H1 (cell line): ENCODE measurements around the gene FAM120A. TPM values are rescaled to one million over a fixed set of nuclear protein-coding genes. Genes with fewer than 3 reads are reported as not detected.

Source experiments
- CTCF ChIA-PET: fragments of 300-600 bp; sonication (Branson Sonifier 250); formaldehyde crosslinking; loops from one replicate; lab custom pipeline; 2021; ENCODE audit not compliant: partially characterized antibody; lab: Charles Lee
- POLR2A ChIA-PET: fragments of 300-600 bp; sonication (Branson Sonifier 250); formaldehyde crosslinking; loops from one replicate; lab custom pipeline; 2021; ENCODE audit warnings: inconsistent platforms; ENCODE audit not compliant: partially characterized antibody; lab: Charles Lee
- DNase-seq, 2 experiments: peaks; one replicate each; pipeline versions ENCODE4 v3.0.0 to v3.0.0-alpha.2; 2010 to 2022; ENCODE audit warnings: low spot score in 2 of 2, low read depth in 1 of 2, mixed read lengths in 1 of 2
- FAIRE-seq: peaks from 2 replicates; lab custom pipeline; 2011; peaks lifted over from hg19 to GRCh38; lab: Jason Lieb, UNC
- H2AFZ ChIP-seq: 2 replicates; pipeline ENCODE4 v1.8.1; 2012; ENCODE audit warnings: low read length, inconsistent platforms
- H2AK5ac ChIP-seq: 2 replicates; pipeline ENCODE4 v1.6.1; 2013; ENCODE audit warnings: low read depth, low read length
- H2BK120ac ChIP-seq: replicated peaks from 2 replicates; pipeline ENCODE3; 2013; ENCODE audit warnings: low read depth, low read length, inconsistent platforms
- H2BK12ac ChIP-seq: 2 replicates; pipeline ENCODE4 v1.6.1; 2013; ENCODE audit warnings: low read depth, low read length
- H2BK15ac ChIP-seq: 2 replicates; pipeline ENCODE4 v1.6.1; 2013; ENCODE audit warnings: low read length
- H2BK20ac ChIP-seq: 2 replicates; pipeline ENCODE4 v1.6.1; 2013; ENCODE audit warnings: low read length
- H2BK5ac ChIP-seq: 2 replicates; pipeline ENCODE4 v1.6.1; 2013; ENCODE audit warnings: low read depth, low read length
- H3K14ac ChIP-seq: 2 replicates; pipeline ENCODE4 v1.6.1; 2013; ENCODE audit warnings: inconsistent platforms; ENCODE audit not compliant: insufficient read length
- H3K18ac ChIP-seq: 2 replicates; pipeline ENCODE4 v1.6.1; 2013; ENCODE audit warnings: low read length; ENCODE audit errors: extremely low read depth
- H3K23ac ChIP-seq: 2 replicates; pipeline ENCODE4 v1.6.1; 2013; ENCODE audit warnings: inconsistent platforms; ENCODE audit not compliant: insufficient read length
- H3K23me2 ChIP-seq: 2 replicates; pipeline ENCODE4 v1.6.1; 2013; ENCODE audit warnings: low read depth, low read length
- H3K27ac ChIP-seq: 2 replicates; pipeline ENCODE4 v1.6.1; 2011; ENCODE audit warnings: low read depth, low read length, inconsistent platforms
- H3K27me3 ChIP-seq, 4 experiments: replicated peaks in 1 of 4; 1 replicate in 1 of 4; 2 replicates in 3 of 4; pipeline versions ENCODE4 v1.6.1 to v1.8.1; 2011 to 2013; ENCODE audit warnings: low read length in 3 of 4, mild to moderate bottlenecking in 3 of 4, inconsistent platforms in 2 of 4, mixed read lengths in 2 of 4, moderate library complexity in 1 of 4; ENCODE audit not compliant: control insufficient read depth in 3 of 4, insufficient read depth in 3 of 4; ENCODE audit errors: extremely low read depth in 1 of 4
- H3K36me3 ChIP-seq, 4 experiments: 2 replicates each; pipeline versions ENCODE4 v1.6.1 to v1.8.1; 2011 to 2013; ENCODE audit warnings: mild to moderate bottlenecking in 4 of 4, low read length in 3 of 4, moderate library complexity in 2 of 4, control low read depth in 1 of 4, inconsistent platforms in 1 of 4; ENCODE audit not compliant: insufficient read depth in 4 of 4, control insufficient read depth in 2 of 4
- H3K4ac ChIP-seq: replicated peaks from 2 replicates; pipeline ENCODE3; 2013; ENCODE audit warnings: low read length, low read depth, mixed read lengths, inconsistent platforms; ENCODE audit not compliant: insufficient read length
- H3K4me1 ChIP-seq, 4 experiments: replicated peaks in 1 of 4; 1 replicate in 1 of 4; 2 replicates in 3 of 4; pipeline versions ENCODE4 v1.6.1 to v1.8.1; 2011 to 2013; ENCODE audit warnings: low read length in 3 of 4, inconsistent platforms in 2 of 4, mixed read lengths in 1 of 4; ENCODE audit not compliant: insufficient read depth in 4 of 4, control insufficient read depth in 3 of 4
- H3K4me2 ChIP-seq, 2 experiments: 2 replicates each; pipeline versions ENCODE4 v1.6.1 to v1.8.1; 2011 to 2013; ENCODE audit warnings: low read depth in 2 of 2, low read length in 2 of 2, control low read depth in 1 of 2, inconsistent platforms in 1 of 2, mild to moderate bottlenecking in 1 of 2; ENCODE audit not compliant: insufficient read depth in 1 of 2
- H3K4me3 ChIP-seq, 4 experiments: fragments of 200-600, 300-600 bp in 1 of 4; sonication (generic), shearing (Covaris generic), sonication (Bioruptor Twin) in 1 of 4; 2 replicates each; pipeline versions ENCODE4 v1.5.1 to v1.8.1; 2011 to 2016; ENCODE audit warnings: low read length in 4 of 4, low read depth in 3 of 4, control low read depth in 2 of 4, inconsistent platforms in 2 of 4, mild to moderate bottlenecking in 2 of 4, mixed read lengths in 1 of 4, moderate library complexity in 1 of 4; ENCODE audit not compliant: insufficient read depth in 2 of 4; ENCODE audit errors: extremely low read depth in 1 of 4
- H3K56ac ChIP-seq: replicated peaks from 2 replicates; pipeline ENCODE3; 2013; ENCODE audit warnings: low read depth, mild to moderate bottlenecking, mixed read lengths, low read length, inconsistent platforms; ENCODE audit not compliant: insufficient read length
- H3K79me1 ChIP-seq: 2 replicates; pipeline ENCODE4 v1.6.1; 2013; ENCODE audit warnings: low read depth, low read length, control low read depth
- H3K79me2 ChIP-seq, 2 experiments: 2 replicates each; pipeline versions ENCODE4 v1.6.1 to v1.8.1; 2012 to 2013; ENCODE audit warnings: low read length in 2 of 2, mild to moderate bottlenecking in 2 of 2, inconsistent platforms in 1 of 2; ENCODE audit not compliant: insufficient read depth in 2 of 2, control insufficient read depth in 1 of 2
- H3K9ac ChIP-seq, 4 experiments: replicated peaks in 1 of 4; 1 replicate in 1 of 4; 2 replicates in 3 of 4; pipeline versions ENCODE4 v1.6.1 to v1.8.1; 2011 to 2013; ENCODE audit warnings: low read depth in 3 of 4, low read length in 3 of 4, control low read depth in 2 of 4, mild to moderate bottlenecking in 2 of 4, moderate library complexity in 2 of 4, inconsistent platforms in 1 of 4; ENCODE audit errors: extremely low read depth in 1 of 4
- H3K9me3 ChIP-seq, 2 experiments: 2 replicates each; pipeline versions ENCODE4 v1.6.1 to v1.8.1; 2012 to 2013; ENCODE audit warnings: mild to moderate bottlenecking in 2 of 2, moderate library complexity in 2 of 2, control low read depth in 1 of 2, inconsistent platforms in 1 of 2, low read depth in 1 of 2, low read length in 1 of 2, mixed read lengths in 1 of 2; ENCODE audit not compliant: insufficient read depth in 2 of 2
- H4K20me1 ChIP-seq, 2 experiments: replicated peaks in 1 of 2; 2 replicates each; pipeline versions ENCODE3 to v1.8.1; 2011 to 2013; ENCODE audit warnings: inconsistent platforms in 2 of 2, low read length in 2 of 2, mild to moderate bottlenecking in 1 of 2; ENCODE audit not compliant: insufficient read depth in 2 of 2, control insufficient read depth in 1 of 2
- H4K5ac ChIP-seq: 2 replicates; pipeline ENCODE4 v1.6.1; 2013; ENCODE audit warnings: low read length, low read depth, mixed read lengths, inconsistent platforms; ENCODE audit not compliant: insufficient read length
- H4K8ac ChIP-seq: 2 replicates; pipeline ENCODE4 v1.8.0; 2013; ENCODE audit warnings: mild to moderate bottlenecking, moderate library complexity, low read length, inconsistent platforms; ENCODE audit not compliant: insufficient read depth; ENCODE audit errors: extremely low read depth
- H4K91ac ChIP-seq: replicated peaks from 2 replicates; pipeline ENCODE3; 2013; ENCODE audit warnings: low read length, mixed read lengths, inconsistent platforms; ENCODE audit not compliant: insufficient read length
- ATF3 ChIP-seq: IDR thresholded peaks from 2 replicates; pipeline ENCODE4 v1.6.1; 2011; ENCODE audit warnings: low read depth, mild to moderate bottlenecking, low read length; ENCODE audit not compliant: insufficient read depth
- BRCA1 ChIP-seq: IDR thresholded peaks from 2 replicates; pipeline ENCODE4 v1.6.1; 2012; ENCODE audit warnings: low read depth, low read length, improper control_type of control experiment
- CBX8 ChIP-seq: fragments of 300-800, 300-1000 bp; sonication (generic); IDR thresholded peaks from 2 replicates; pipeline ENCODE4 v1.7.1; 2016; ENCODE audit warnings: low read depth, low read length, borderline replicate concordance
- EP300 ChIP-seq, 2 experiments: IDR thresholded peaks; 1 replicate in 1 of 2; 2 replicates in 1 of 2; pipeline ENCODE4 v1.6.1; 2011 to 2012; ENCODE audit warnings: low read depth in 2 of 2, low read length in 2 of 2, mild to moderate bottlenecking in 2 of 2, borderline replicate concordance in 1 of 2, inconsistent platforms in 1 of 2, moderate library complexity in 1 of 2
- KDM4A ChIP-seq: IDR thresholded peaks from one replicate; pipeline ENCODE4 v1.7.1; 2012; ENCODE audit warnings: low read depth, mild to moderate bottlenecking, moderate library complexity, low read length, inconsistent platforms; ENCODE audit not compliant: severe bottlenecking
- KDM5A ChIP-seq: fragments of 200-600 bp; IDR thresholded peaks from 2 replicates; pipeline ENCODE4 v1.7.1; 2012; ENCODE audit warnings: mild to moderate bottlenecking, low read length, inconsistent platforms, mixed read lengths
- RAD21 ChIP-seq, 2 experiments: IDR thresholded peaks in 1 of 2; conservative IDR thresholded peaks in 1 of 2; 2 replicates each; pipeline ENCODE4 v1.6.1; 2011; ENCODE audit warnings: low read depth in 2 of 2, low read length in 2 of 2, improper control_type of control experiment in 1 of 2, inconsistent platforms in 1 of 2, mild to moderate bottlenecking in 1 of 2, moderate library complexity in 1 of 2
- SIN3A ChIP-seq, 2 experiments: IDR thresholded peaks in 1 of 2; conservative IDR thresholded peaks in 1 of 2; 2 replicates each; pipeline ENCODE4 v1.6.1; 2011 to 2012; ENCODE audit warnings: low read length in 2 of 2, improper control_type of control experiment in 1 of 2, low read depth in 1 of 2, mild to moderate bottlenecking in 1 of 2
- SIRT6 ChIP-seq: IDR thresholded peaks from one replicate; pipeline ENCODE4 v1.7.1; 2012; ENCODE audit warnings: low read length, inconsistent platforms
- TAF7 ChIP-seq: optimal IDR thresholded peaks from 2 replicates; pipeline ENCODE3; 2011; ENCODE audit warnings: low read depth, mild to moderate bottlenecking, inconsistent platforms, low read length, moderate library complexity, borderline replicate concordance
- USF2 ChIP-seq: IDR thresholded peaks from 2 replicates; pipeline ENCODE4 v1.6.1; 2011; ENCODE audit warnings: low read length, improper control_type of control experiment
- WGBS, 2 experiments: shearing (Covaris generic) in 1 of 2; methylation state at CpG; one replicate each; pipeline versions ENCODE4 v1.1.6 to v1.1.7; 2013 to 2015; ENCODE audit warnings: low lambda C conversion rate in 2 of 2, mixed read lengths in 2 of 2, inconsistent platforms in 1 of 2, low coverage in 1 of 2, missing lambda C conversion rate in 1 of 2; ENCODE audit not compliant: insufficient replicate concordance in 2 of 2, insufficient coverage in 1 of 2, insufficient read length in 1 of 2; ENCODE audit errors: extremely low coverage in 1 of 2, missing lambda C conversion rate in 1 of 2; 5-methylcytosine and 5-hydroxymethylcytosine counted together
- polyA plus RNA-seq, 7 experiments: library from polyadenylated mRNA; depleted of rRNA in 3 of 7; stranded (reverse) in 5 of 7; unstranded in 2 of 7; fragments of >200 nt in 5 of 7; fragments of 200-250 nt in 2 of 7; gene quantifications; 1 replicate in 5 of 7; 2 replicates in 1 of 7; 4 replicates in 1 of 7; pipeline versions ENCODE4 v1.2.1 to v1.2.3, GENCODE V29; 2011 to 2013; ENCODE audit warnings: missing spikeins in 2 of 7, mixed read lengths in 2 of 7
- total RNA-seq: library from RNA; stranded (reverse); fragmentation: NEBNext Ultra II Directional; extraction: Animal tissue kit (Norgen Biotek cat#: 25700); gene quantifications from 2 replicates; pipeline ENCODE4 v1.2.1, GENCODE V29; 2021

The FAM120A gene
- total and polyA plus RNA-seq, 2 of the 8 experiments (the other 6 are each of a cell fraction or from before 2014, with no cell fraction given) = 24.9 to 54.7 TPM

- Histone ChIP-seq H3K79me2 (peaks cover 0 to 53% of the 10 kb centered on the region in 2 experiments; a peak in 3 of 4 replicates), H3K18ac (no peak overlapping the region), H3K27me3 (no peaks in the 10 kb centered on the region), H4K91ac (no peak overlapping the region), H3K23ac (no peak overlapping the region), H3K14ac (no peak overlapping the region), H2BK12ac (no peak overlapping the region), H4K8ac (no peak overlapping the region), H3K23me2 (no peaks in the 10 kb centered on the region; the same call in 1 of the 2 replicates), H3K9ac (no peak overlapping the region), H3K4me1 (peaks cover 0 to 5% (median 3%) of the 10 kb centered on the region in 4 experiments; a peak in 3 of 7 replicates), H3K4me3 (no peak overlapping the region), H2AFZ (no peak overlapping the region), H3K36me3 (peaks cover 0 to 16% (median 0%) of the 10 kb centered on the region in 4 experiments; a peak in 3 of 8 replicates), H3K27ac (no peak overlapping the region), H2BK15ac (no peak overlapping the region), H3K4ac (no peak overlapping the region), H2BK5ac (no peak overlapping the region; the same call in 1 of the 2 replicates), H3K9me3 (no peaks in the 10 kb centered on the region), H3K56ac (no peak overlapping the region), H4K20me1 (peaks cover 6 to 7% of the 10 kb centered on the region in 2 experiments), H4K5ac (no peak overlapping the region), H3K4me2 (no peak overlapping the region), H2AK5ac (0 out of 2 replicates have a peak overlapping the region, but pooled peaks have one; percentile 24), H2BK20ac (no peak overlapping the region), H2BK120ac (no peak overlapping the region), H3K79me1 (peaks cover 10% of the 10 kb centered on the region)
- no peak for DNase-seq
- POLR2A ChIA-PET = no interaction called here
- no peak for FAIRE-seq
- WGBS, 2 experiments = 92% methylated on average over 9 of the region's 9 CpGs; no CpG with 5 or more reads in 1 of the 2 experiments
- CTCF ChIA-PET = interaction anchor here (1.0 to 1.1 kb wide), 2 partner anchors 10 to 76 kb away, joined by 3 read pairs; no protein-coding TSS in a partner anchor
- no peak for TF ChIP-seq KDM4A
- TF ChIP-seq USF2 = no peak
- TF ChIP-seq RAD21 (IDR thresholded peaks at IDR 0.05 in 1 of 2, conservative IDR thresholded peaks at IDR 0.05 in 1 of 2; ENCODE audit: low read depth in 2 of 2, low read length in 2 of 2) = no peak
- TF ChIP-seq SIN3A (conservative IDR thresholded peaks at IDR 0.05 in 1 of 2, IDR thresholded peaks at IDR 0.05 in 1 of 2; ENCODE audit: low read depth in 1 of 2, low read length in 2 of 2) = no peak
- no peak for TF ChIP-seq SIRT6
- no peak for TF ChIP-seq CBX8
- TF ChIP-seq BRCA1 = no peak
- no peak for TF ChIP-seq KDM5A
- TF ChIP-seq ATF3 = no peak
- no peak for TF ChIP-seq TAF7
- TF ChIP-seq EP300 (IDR thresholded peaks at IDR 0.05; ENCODE audit: borderline replicate concordance in 1 of 2, low read depth in 2 of 2, low read length in 2 of 2) = no peak
Observed at GRCh38 chr9:93513606-93514005, 62.1 kb downstream of the FAM120A start.
